ENCODE results near the gene BCKDK.
"Not testable (repeated sequence)": the region's sequence is repeated elsewhere in the genome, so short reads cannot be mapped to it uniquely, and the experiment has no call there.

BCKDK gene

GRCh38 chr16:31144418-31144817, 36.2 kb downstream of the BCKDK start:
- DNase-seq: not testable (repeated sequence)

DNA sequence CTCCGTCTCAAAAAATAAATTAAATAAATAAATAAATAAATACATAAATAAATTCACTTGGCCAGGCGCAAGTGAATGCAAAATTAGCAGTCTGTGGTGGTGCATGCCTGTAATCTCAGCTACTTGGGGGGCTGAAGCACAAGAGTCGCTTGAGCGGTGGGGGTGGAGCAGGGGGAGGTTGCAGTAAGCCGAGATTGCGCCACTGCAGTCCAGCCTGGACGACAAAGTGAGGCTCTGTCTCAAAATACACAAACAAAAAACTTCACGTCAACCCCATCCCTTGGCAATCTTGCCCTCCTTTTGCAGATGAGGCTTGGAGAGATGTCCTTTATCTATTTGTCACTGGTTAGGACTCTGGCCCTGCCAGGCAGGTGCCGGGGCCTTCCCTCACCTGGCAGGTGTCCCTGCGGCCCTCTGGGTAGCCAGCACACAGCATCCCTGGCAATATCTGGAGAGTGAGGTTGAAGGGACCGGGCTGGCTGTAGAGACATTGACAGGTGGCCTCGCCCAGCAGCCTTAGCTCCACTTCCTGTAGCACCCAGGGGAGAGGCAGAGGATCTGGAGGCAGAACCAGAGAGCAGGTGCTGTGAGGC, 37.3 kb downstream of the BCKDK start:
- no peak for DNase-seq

GRCh38 chr16:31147574-31147973, 39.4 kb downstream of the BCKDK start:
- no peak for DNase-seq

- peak; percentile 22 for DNase-seq
Observed at GRCh38 chr16:31148281-31148728, 40.1 kb downstream of the BCKDK start.

DNA sequence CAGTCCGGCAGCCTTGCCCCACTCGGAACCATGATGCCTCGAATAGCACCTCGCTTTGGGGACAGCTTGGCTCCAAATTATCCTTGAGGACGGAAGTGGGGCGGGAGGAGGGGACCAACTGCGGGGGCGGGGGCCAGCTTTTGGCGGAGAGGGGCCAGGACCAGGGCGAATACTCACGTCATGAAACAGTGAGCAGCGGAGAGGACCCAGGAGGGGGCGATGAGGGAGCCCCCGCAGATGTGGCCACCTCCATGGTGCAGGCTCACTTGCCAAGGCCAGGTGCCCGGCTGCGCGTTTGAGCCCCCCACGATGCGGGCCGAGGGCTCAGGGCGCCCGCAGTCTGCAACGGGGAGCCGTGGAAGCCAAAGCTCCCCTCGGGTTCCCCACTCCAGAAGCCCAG, 40.7 kb downstream of the BCKDK start:
- DNase-seq: no peak

GRCh38 chr16:31149332-31149731, 41.1 kb downstream of the BCKDK start:
- no peak for DNase-seq

- DNase-seq: no peak
Observed at GRCh38 chr16:31149894-31150890, 42.0 kb downstream of the BCKDK start, which contains the start of gene PRSS36. Gene PRSS36 (minus strand): TSS chr16:31150066. CDS start chr16:31150035, 31 bp downstream.

DNA sequence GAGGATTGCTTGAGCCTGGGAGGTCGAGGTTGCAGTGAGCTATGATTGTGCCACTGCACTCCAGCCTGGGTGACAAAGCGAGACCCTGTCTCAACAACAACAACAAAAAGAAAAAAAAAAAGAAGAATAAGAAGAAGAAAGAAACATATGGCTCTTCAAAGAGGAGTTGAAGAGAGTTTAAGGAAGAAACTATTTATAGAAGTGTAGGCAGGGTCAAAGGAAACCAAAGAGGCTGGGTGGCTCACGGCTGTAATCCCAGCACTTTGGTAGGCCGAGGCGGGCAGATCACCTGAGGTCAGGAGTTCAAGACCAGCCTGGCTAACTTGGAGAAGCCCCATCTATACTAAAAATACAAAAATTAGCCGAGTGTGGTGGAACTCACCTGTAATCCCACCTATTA, 42.8 kb downstream of the BCKDK start:
- not testable (repeated sequence) for DNase-seq

DNA sequence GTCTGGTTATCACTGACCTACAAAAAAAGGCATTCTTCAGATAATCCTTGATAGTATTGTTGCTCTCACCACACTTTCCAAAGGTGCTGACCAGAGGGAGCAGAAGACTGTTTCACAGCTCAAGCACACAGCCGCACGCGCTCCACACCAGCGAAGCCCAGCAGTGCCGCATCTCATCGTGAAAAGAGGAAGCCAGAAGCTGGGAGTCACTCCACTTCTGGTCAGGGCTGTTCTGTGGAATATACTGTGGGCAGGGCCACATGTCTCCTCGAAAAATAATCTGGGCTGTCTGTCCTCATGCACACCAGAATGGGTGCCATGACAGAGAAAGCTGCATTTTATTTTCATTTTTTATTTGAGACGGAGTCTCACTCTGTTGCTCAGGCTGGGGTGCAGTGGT, 49.0 kb downstream of the BCKDK start:
- no peak for DNase-seq
